ENCODE data around the gene POC1A.

GRCh38 chr3:52085681-52086282 lies 68.4 kb downstream of the POC1A start:
- TF ChIP-seq CTCF (IDR thresholded peaks at IDR 0.05; ENCODE audit: extremely low read depth in 1 of 2, insufficient read depth in 1 of 2, low read depth in 1 of 2, low read length in 2 of 2) (no peak), POLR2A (IDR thresholded peaks at IDR 0.05; ENCODE audit: low read depth, low read length) (no peak), EZH2 (IDR thresholded peaks at IDR 0.05; ENCODE audit: borderline replicate concordance, low read depth, low read length, severe bottlenecking) (no peak), POLR2AphosphoS5 (IDR thresholded peaks at IDR 0.05; ENCODE audit: insufficient read depth, low read depth, low read length) (no peak), MAX (IDR thresholded peaks at IDR 0.05; ENCODE audit: insufficient read depth, insufficient read length) (no peak), GATA2 (IDR thresholded peaks at IDR 0.05; ENCODE audit: insufficient read depth, insufficient read length, low read depth, low read length) (no peak), JUN (IDR thresholded peaks at IDR 0.05; ENCODE audit: borderline replicate concordance, insufficient read depth, insufficient read length, low read depth) (no peak), MYC (IDR thresholded peaks at IDR 0.05; ENCODE audit: low read depth, low read length) (no peak), FOS (IDR thresholded peaks at IDR 0.05; ENCODE audit: borderline replicate concordance, insufficient read depth, low read length) (no peak)

Measured in endothelial cell of umbilical vein (primary cell).